GM06990 (cell line): ENCODE measurements around the gene MGLL.

Source experiments
- DNase-seq: peaks from one replicate; pipeline ENCODE4 v3.0.0-alpha.2; 2011; ENCODE audit not compliant: insufficient read length; ENCODE audit errors: extremely low read depth
- H3K27me3 ChIP-seq: replicated peaks from 2 replicates; pipeline ENCODE4 v1.6.0; 2011; ENCODE audit warnings: low read length; ENCODE audit not compliant: control insufficient read depth, insufficient read depth
- H3K36me3 ChIP-seq: 2 replicates; pipeline ENCODE4 v1.5.1; 2011; ENCODE audit warnings: low read length; ENCODE audit not compliant: control insufficient read depth, insufficient read depth
- H3K4me3 ChIP-seq: replicated peaks from 2 replicates; pipeline ENCODE4 v1.5.1; 2011; ENCODE audit warnings: low read depth, mild to moderate bottlenecking, control low read depth, low read length
- CTCF ChIP-seq: IDR thresholded peaks from 2 replicates; pipeline ENCODE4 v1.5.1; 2011; ENCODE audit warnings: low read length, control low read depth, mild to moderate bottlenecking, inconsistent platforms; ENCODE audit not compliant: insufficient read depth, poor library complexity, severe bottlenecking

The MGLL gene

GRCh38 chr3:127822041-127822681 is at the start of gene MGLL:
TSS of gene MGLL (minus strand) at chr3:127822515. CDS start at chr3:127822318, 197 bp downstream.
- DNase-seq, result no peak
- peak within 1 kb of the TSS; percentile 87 for H3K4me3 ChIP-seq
- H3K36me3 ChIP-seq, result peaks cover 9% of the 10 kb centered on the region
- no peak for TF ChIP-seq CTCF
- no peaks in the 10 kb centered on the region for H3K27me3 ChIP-seq

GRCh38 chr3:127870156-127870555 is 47.8 kb upstream of the MGLL start:
- TF ChIP-seq CTCF, result no peak
- Histone ChIP-seq H3K36me3 (no peaks in the 10 kb centered on the region), H3K27me3 (no peaks in the 10 kb centered on the region), H3K4me3 (no peak overlapping the region)
- no peak for DNase-seq

GRCh38 chr3:127867986-127868385 is 45.7 kb upstream of the MGLL start:
- no peak for TF ChIP-seq CTCF
- Histone ChIP-seq H3K36me3 (no peaks in the 10 kb centered on the region), H3K4me3 (no peak overlapping the region), H3K27me3 (no peaks in the 10 kb centered on the region)
- no peak for DNase-seq

- H3K4me3 ChIP-seq, result no peak overlapping the region
- TF ChIP-seq CTCF, result no peak
- no peaks in the 10 kb centered on the region for H3K36me3 ChIP-seq
- no peaks in the 10 kb centered on the region for H3K27me3 ChIP-seq
- no peak for DNase-seq
Observed at GRCh38 chr3:127867412-127867811, 45.1 kb upstream of the MGLL start.

GRCh38 chr3:127865941-127866340 is 43.6 kb upstream of the MGLL start:
- H3K4me3 ChIP-seq, result no peak overlapping the region
- no peaks in the 10 kb centered on the region for H3K36me3 ChIP-seq
- no peak for TF ChIP-seq CTCF
- no peak for DNase-seq
- no peaks in the 10 kb centered on the region for H3K27me3 ChIP-seq
